ENCODE measurements around the gene ITFG1.

The ITFG1 gene

GRCh38 chr16:47260503-47260902 is 200.4 kb downstream of the ITFG1 start:
- Histone ChIP-seq H3K36me3 (ENCODE audit: insufficient read depth, low read length) (no peaks in the 10 kb centered on the region), H3K4me3 (ENCODE audit: low read length) (no peak overlapping the region), H3K27me3 (ENCODE audit: control insufficient read depth, insufficient read depth, low read length) (no peaks in the 10 kb centered on the region), H3K9ac (ENCODE audit: low read depth, low read length) (no peak overlapping the region), H3K4me2 (ENCODE audit: low read length) (no peak overlapping the region), H3K9me3 (replicated peaks; ENCODE audit: low read length) (no peaks in the 10 kb centered on the region), H3K4me1 (ENCODE audit: control insufficient read depth, insufficient read depth, low read length) (no peaks in the 10 kb centered on the region)

- no peaks in the 10 kb centered on the region for H3K36me3 ChIP-seq (ENCODE audit: insufficient read depth, low read length)
- H3K4me2 ChIP-seq (ENCODE audit: low read length): no peak overlapping the region
- H3K9ac ChIP-seq (ENCODE audit: low read depth, low read length): no peak overlapping the region
- H3K9me3 ChIP-seq (replicated peaks; ENCODE audit: low read length): no peaks in the 10 kb centered on the region
- H3K4me3 ChIP-seq (ENCODE audit: low read length): no peak overlapping the region
- H3K27me3 ChIP-seq (ENCODE audit: control insufficient read depth, insufficient read depth, low read length): no peaks in the 10 kb centered on the region
- no peaks in the 10 kb centered on the region for H3K4me1 ChIP-seq (ENCODE audit: control insufficient read depth, insufficient read depth, low read length)
These were observed 201.9 kb downstream of the ITFG1 start for GRCh38 chr16:47258874-47259461.

- Histone ChIP-seq H3K4me2 (ENCODE audit: low read length) (no peak overlapping the region), H3K9ac (ENCODE audit: low read depth, low read length) (no peak overlapping the region), H3K36me3 (ENCODE audit: insufficient read depth, low read length) (no peaks in the 10 kb centered on the region), H3K9me3 (replicated peaks; ENCODE audit: low read length) (no peaks in the 10 kb centered on the region), H3K4me3 (ENCODE audit: low read length) (no peak overlapping the region), H3K4me1 (ENCODE audit: control insufficient read depth, insufficient read depth, low read length) (no peaks in the 10 kb centered on the region), H3K27me3 (ENCODE audit: control insufficient read depth, insufficient read depth, low read length) (no peaks in the 10 kb centered on the region)
These were observed 206.1 kb downstream of the ITFG1 start for GRCh38 chr16:47254756-47255155.

- H3K4me3 ChIP-seq (ENCODE audit: low read length): no peak overlapping the region
- H3K27me3 ChIP-seq (ENCODE audit: control insufficient read depth, insufficient read depth, low read length): no peaks in the 10 kb centered on the region
- no peaks in the 10 kb centered on the region for H3K4me1 ChIP-seq (ENCODE audit: control insufficient read depth, insufficient read depth, low read length)
- no peak overlapping the region for H3K9ac ChIP-seq (ENCODE audit: low read depth, low read length)
- H3K4me2 ChIP-seq (ENCODE audit: low read length): no peak overlapping the region
- no peaks in the 10 kb centered on the region for H3K36me3 ChIP-seq (ENCODE audit: insufficient read depth, low read length)
- H3K9me3 ChIP-seq (replicated peaks; ENCODE audit: low read length): no peaks in the 10 kb centered on the region
These were observed 209.9 kb downstream of the ITFG1 start for GRCh38 chr16:47250983-47251382.

GRCh38 chr16:47247690-47248089 is 213.2 kb downstream of the ITFG1 start:
- Histone ChIP-seq H3K9me3 (replicated peaks; ENCODE audit: low read length) (no peaks in the 10 kb centered on the region), H3K4me3 (ENCODE audit: low read length) (no peak overlapping the region), H3K27me3 (ENCODE audit: control insufficient read depth, insufficient read depth, low read length) (no peaks in the 10 kb centered on the region), H3K36me3 (ENCODE audit: insufficient read depth, low read length) (no peaks in the 10 kb centered on the region), H3K4me2 (ENCODE audit: low read length) (no peak overlapping the region), H3K4me1 (ENCODE audit: control insufficient read depth, insufficient read depth, low read length) (no peaks in the 10 kb centered on the region), H3K9ac (ENCODE audit: low read depth, low read length) (no peak overlapping the region)

- Histone ChIP-seq H3K27me3 (ENCODE audit: control insufficient read depth, insufficient read depth, low read length) (no peaks in the 10 kb centered on the region), H3K9me3 (replicated peaks; ENCODE audit: low read length) (no peaks in the 10 kb centered on the region), H3K4me1 (ENCODE audit: control insufficient read depth, insufficient read depth, low read length) (no peaks in the 10 kb centered on the region), H3K4me2 (ENCODE audit: low read length) (no peak overlapping the region), H3K9ac (ENCODE audit: low read depth, low read length) (no peak overlapping the region), H3K36me3 (ENCODE audit: insufficient read depth, low read length) (no peaks in the 10 kb centered on the region), H3K4me3 (ENCODE audit: low read length) (no peak overlapping the region)
These were observed 216.7 kb downstream of the ITFG1 start for GRCh38 chr16:47244206-47244605.

GRCh38 chr16:47241061-47241460 is 219.8 kb downstream of the ITFG1 start:
- H3K4me2 ChIP-seq (ENCODE audit: low read length): no peak overlapping the region
- no peaks in the 10 kb centered on the region for H3K27me3 ChIP-seq (ENCODE audit: control insufficient read depth, insufficient read depth, low read length)
- H3K4me3 ChIP-seq (ENCODE audit: low read length): no peak overlapping the region
- no peaks in the 10 kb centered on the region for H3K9me3 ChIP-seq (replicated peaks; ENCODE audit: low read length)
- H3K4me1 ChIP-seq (ENCODE audit: control insufficient read depth, insufficient read depth, low read length): no peaks in the 10 kb centered on the region
- no peak overlapping the region for H3K9ac ChIP-seq (ENCODE audit: low read depth, low read length)
- no peaks in the 10 kb centered on the region for H3K36me3 ChIP-seq (ENCODE audit: insufficient read depth, low read length)

GRCh38 chr16:47236716-47237115 is 224.1 kb downstream of the ITFG1 start:
- H3K4me1 ChIP-seq (ENCODE audit: control insufficient read depth, insufficient read depth, low read length): no peaks in the 10 kb centered on the region
- H3K4me3 ChIP-seq (ENCODE audit: low read length): no peak overlapping the region
- H3K9me3 ChIP-seq (replicated peaks; ENCODE audit: low read length): no peaks in the 10 kb centered on the region
- no peak overlapping the region for H3K9ac ChIP-seq (ENCODE audit: low read depth, low read length)
- no peaks in the 10 kb centered on the region for H3K27me3 ChIP-seq (ENCODE audit: control insufficient read depth, insufficient read depth, low read length)
- no peak overlapping the region for H3K4me2 ChIP-seq (ENCODE audit: low read length)
- no peaks in the 10 kb centered on the region for H3K36me3 ChIP-seq (ENCODE audit: insufficient read depth, low read length)

- no peak overlapping the region for H3K4me2 ChIP-seq (ENCODE audit: low read length)
- H3K36me3 ChIP-seq (ENCODE audit: insufficient read depth, low read length): no peaks in the 10 kb centered on the region
- H3K9me3 ChIP-seq (replicated peaks; ENCODE audit: low read length): no peaks in the 10 kb centered on the region
- no peak overlapping the region for H3K4me3 ChIP-seq (ENCODE audit: low read length)
- no peaks in the 10 kb centered on the region for H3K27me3 ChIP-seq (ENCODE audit: control insufficient read depth, insufficient read depth, low read length)
- no peak overlapping the region for H3K9ac ChIP-seq (ENCODE audit: low read depth, low read length)
- no peaks in the 10 kb centered on the region for H3K4me1 ChIP-seq (ENCODE audit: control insufficient read depth, insufficient read depth, low read length)
These were observed 230.6 kb downstream of the ITFG1 start for GRCh38 chr16:47230296-47230695.

GRCh38 chr16:47229053-47230050 is 231.5 kb downstream of the ITFG1 start:
- Histone ChIP-seq H3K27me3 (ENCODE audit: control insufficient read depth, insufficient read depth, low read length) (no peaks in the 10 kb centered on the region), H3K36me3 (ENCODE audit: insufficient read depth, low read length) (no peaks in the 10 kb centered on the region), H3K9me3 (replicated peaks; ENCODE audit: low read length) (no peaks in the 10 kb centered on the region), H3K4me3 (ENCODE audit: low read length) (no peak overlapping the region), H3K4me2 (ENCODE audit: low read length) (no peak overlapping the region), H3K9ac (ENCODE audit: low read depth, low read length) (no peak overlapping the region), H3K4me1 (ENCODE audit: control insufficient read depth, insufficient read depth, low read length) (no peaks in the 10 kb centered on the region)

- Histone ChIP-seq H3K36me3 (ENCODE audit: insufficient read depth, low read length) (no peaks in the 10 kb centered on the region), H3K9ac (ENCODE audit: low read depth, low read length) (no peak overlapping the region), H3K4me1 (ENCODE audit: control insufficient read depth, insufficient read depth, low read length) (no peaks in the 10 kb centered on the region), H3K27me3 (ENCODE audit: control insufficient read depth, insufficient read depth, low read length) (no peaks in the 10 kb centered on the region), H3K9me3 (replicated peaks; ENCODE audit: low read length) (no peaks in the 10 kb centered on the region), H3K4me2 (ENCODE audit: low read length) (no peak overlapping the region), H3K4me3 (ENCODE audit: low read length) (no peak overlapping the region)
These were observed 232.6 kb downstream of the ITFG1 start for GRCh38 chr16:47228241-47228640.

Measured in skeletal muscle satellite cell (primary cell).